K562 (cell line): ENCODE results near the gene WFIKKN2. TPM values are rescaled to one million over a fixed set of nuclear protein-coding genes. Genes with fewer than 3 reads are reported as not detected.

ENCODE experiments used
- BMI1 ChIP-seq: fragments of 150-350 bp; IDR thresholded peaks from 2 replicates; pipeline ENCODE4 v1.6.1; 2014; ENCODE audit warnings: low read length
- COPS2 ChIP-seq: fragments of 450-650 bp; conservative IDR thresholded peaks from 2 replicates; pipeline ENCODE4 v1.6.1; 2016; ENCODE audit warnings: mild to moderate bottlenecking, moderate library complexity
- DIDO1 ChIP-seq: fragments of 450-650 bp; IDR thresholded peaks from 2 replicates; pipeline ENCODE4 v1.6.1; 2016; ENCODE audit warnings: low read depth, missing biosample characterization, missing genetic modification characterization
- ETV1 ChIP-seq: fragments of 450-650 bp; conservative IDR thresholded peaks from 2 replicates; pipeline ENCODE4 v1.6.1; 2016; ENCODE audit warnings: missing genetic modification characterization, control low read depth, low read depth, missing compliant biosample characterization
- KDM5B ChIP-seq: fragments of 200-600 bp; sonication (generic); IDR thresholded peaks from 2 replicates; pipeline ENCODE4 v1.6.1; 2012; ENCODE audit warnings: low read depth, mild to moderate bottlenecking, moderate library complexity, low read length, control low read depth, inconsistent platforms; ENCODE audit not compliant: insufficient replicate concordance
- KLF1 ChIP-seq: fragments of 450-650 bp; IDR thresholded peaks from 2 replicates; pipeline ENCODE4 v1.6.1; 2016; ENCODE audit warnings: missing genetic modification characterization, missing compliant biosample characterization
- LCOR ChIP-seq: sonication (generic); formaldehyde crosslinking; IDR thresholded peaks from 2 replicates; pipeline ENCODE4 v1.8.0; 2022; ENCODE audit warnings: mild to moderate bottlenecking, missing genetic modification reagents
- MYNN ChIP-seq, 2 experiments: sonication (generic); formaldehyde crosslinking in 1 of 2; IDR thresholded peaks; 2 replicates each; pipeline versions ENCODE4 v1.5.0 to v1.6.1; 2016 to 2020; ENCODE audit warnings: antibody characterized with exemption in 1 of 2, missing genetic modification reagents in 1 of 2
- POLR2G ChIP-seq: fragments of 200-400 bp; formaldehyde crosslinking; IDR thresholded peaks from 2 replicates; pipeline ENCODE4 v1.6.1; 2017; ENCODE audit warnings: low read depth, mild to moderate bottlenecking, antibody characterized with exemption, low read length, moderate library complexity
- POU5F1 ChIP-seq: fragments of 150-350 bp; IDR thresholded peaks from 2 replicates; pipeline ENCODE4 v1.6.1; 2014; ENCODE audit warnings: borderline replicate concordance, low read length, low read depth, mild to moderate bottlenecking; ENCODE audit not compliant: partially characterized antibody
- SNIP1 ChIP-seq: fragments of 450-650 bp; IDR thresholded peaks from 2 replicates; pipeline ENCODE4 v1.7.1; 2017; ENCODE audit warnings: low read depth, mild to moderate bottlenecking
- SREBF1 ChIP-seq: fragments of 150-350 bp; IDR thresholded peaks from 2 replicates; pipeline ENCODE4 v1.6.1; 2014; ENCODE audit warnings: antibody characterized with exemption, low read depth, low read length, borderline replicate concordance
- ZC3H4 ChIP-seq: sonication (generic); formaldehyde crosslinking; IDR thresholded peaks from 2 replicates; pipeline ENCODE4 v1.9.0; 2021; ENCODE audit warnings: missing genetic modification reagents, borderline replicate concordance
- ZC3H8 ChIP-seq: fragments of 450-650 bp; IDR thresholded peaks from 2 replicates; pipeline ENCODE4 v1.6.1; 2017
- ZKSCAN3 ChIP-seq: fragments of 250-450 bp; sonication (Bioruptor Pico); IDR thresholded peaks from 2 replicates; pipeline ENCODE4 v1.4.0; 2020
- ZNF12 ChIP-seq: sonication (generic); formaldehyde crosslinking; IDR thresholded peaks from 2 replicates; pipeline ENCODE4 v1.4.0; 2020; ENCODE audit warnings: mild to moderate bottlenecking, missing genetic modification reagents
- ZNF76 ChIP-seq: fragments of 250-450 bp; sonication (Bioruptor Pico); IDR thresholded peaks from 2 replicates; pipeline ENCODE4 v1.4.0; 2020; ENCODE audit warnings: mild to moderate bottlenecking, moderate library complexity, borderline replicate concordance
- polyA plus RNA-seq, 8 experiments: library from polyadenylated mRNA; depleted of rRNA in 4 of 8; stranded (reverse) in 5 of 8; unstranded in 3 of 8; fragments of >200 nt; fragmentation: Nextera tagmentation in 2 of 8; fragmentation: Illumina TruSeq in 1 of 8; extraction: Ambion mirVana in 2 of 8; extraction: Trizol in 1 of 8; gene quantifications; 2 replicates each; pipeline versions ENCODE4 v1.2.1 to v1.2.3, GENCODE V29; 2011 to 2014; ENCODE audit warnings: inconsistent platforms in 1 of 8, missing spikeins in 1 of 8
- total RNA-seq, 7 experiments: library from RNA; depleted of rRNA in 6 of 7; stranded (reverse); fragments of >200 nt in 6 of 7; fragmentation: Illumina TruSeq in 2 of 7; extraction: Trizol in 2 of 7; gene quantifications; 2 replicates each; pipeline versions ENCODE4 v1.2.1 to v1.2.3, GENCODE V29; 2011 to 2021; ENCODE audit warnings: low replicate concordance in 1 of 7
- TF ChIP-seq, protein P1 (sequence below): sonication (generic); formaldehyde crosslinking; IDR thresholded peaks from 2 replicates; pipeline ENCODE4 v1.8.1; 2022; ENCODE audit warnings: missing genetic modification reagents
- TF ChIP-seq, protein P2 (sequence below): fragments of 450-650 bp; formaldehyde crosslinking; IDR thresholded peaks from 2 replicates; pipeline ENCODE4 v1.4.0; 2022; ENCODE audit warnings: missing genetic modification characterization
- TF ChIP-seq, protein P3 (sequence below): fragments of 250-450 bp; sonication (Bioruptor Pico); IDR thresholded peaks from 2 replicates; pipeline ENCODE4 v1.5.1; 2021; ENCODE audit warnings: mild to moderate bottlenecking
- TF ChIP-seq, protein P4 (sequence below): fragments of 250-450 bp; sonication (Bioruptor Pico); IDR thresholded peaks from 2 replicates; pipeline ENCODE4 v1.5.0; 2020; ENCODE audit warnings: mild to moderate bottlenecking, borderline replicate concordance

The WFIKKN2 gene
- total and polyA plus RNA-seq, 9 of the 15 experiments (the other 6 are each of a cell fraction or from before 2014, with no cell fraction given): 0.07 TPM; not detected in 8

DNA sequence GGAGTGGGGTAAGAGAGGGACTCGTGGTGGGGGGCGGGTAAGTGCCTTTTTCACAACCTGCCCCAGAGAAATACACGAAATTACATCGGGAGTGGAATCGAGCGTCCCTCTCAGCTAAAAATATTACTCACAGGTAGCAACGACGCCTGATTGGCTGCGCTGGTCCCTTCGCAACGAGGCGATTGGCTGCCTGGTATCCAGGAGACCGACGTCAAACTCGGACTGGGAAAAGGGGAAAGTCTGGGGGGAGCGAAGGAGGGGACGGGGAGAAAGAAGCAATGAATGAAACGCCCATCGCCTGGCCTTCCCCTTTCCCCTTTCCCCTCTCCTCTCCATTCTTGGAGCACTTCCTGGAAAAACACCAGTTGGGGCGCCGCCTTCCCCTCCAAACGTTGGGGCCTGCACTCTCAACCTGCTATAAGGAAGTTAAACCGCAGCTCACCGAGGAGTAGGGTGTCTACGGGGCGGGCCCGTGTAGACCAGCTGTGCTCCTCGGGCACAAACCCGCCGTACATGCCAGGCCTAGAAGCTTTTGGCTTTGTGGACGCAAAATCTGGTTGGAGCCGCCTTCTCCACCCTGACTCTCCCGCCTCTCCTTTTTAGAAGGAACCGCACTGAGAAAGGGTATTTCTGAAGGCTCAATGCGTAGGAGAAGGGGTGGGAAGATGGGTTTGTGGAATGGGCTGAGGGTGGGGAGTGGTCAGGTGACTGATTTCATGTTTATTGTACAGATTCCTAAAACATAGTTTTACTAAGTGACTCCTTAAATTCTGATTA, 32.2 kb downstream of the WFIKKN2 start (continued):
- TF ChIP-seq, protein P1, sequence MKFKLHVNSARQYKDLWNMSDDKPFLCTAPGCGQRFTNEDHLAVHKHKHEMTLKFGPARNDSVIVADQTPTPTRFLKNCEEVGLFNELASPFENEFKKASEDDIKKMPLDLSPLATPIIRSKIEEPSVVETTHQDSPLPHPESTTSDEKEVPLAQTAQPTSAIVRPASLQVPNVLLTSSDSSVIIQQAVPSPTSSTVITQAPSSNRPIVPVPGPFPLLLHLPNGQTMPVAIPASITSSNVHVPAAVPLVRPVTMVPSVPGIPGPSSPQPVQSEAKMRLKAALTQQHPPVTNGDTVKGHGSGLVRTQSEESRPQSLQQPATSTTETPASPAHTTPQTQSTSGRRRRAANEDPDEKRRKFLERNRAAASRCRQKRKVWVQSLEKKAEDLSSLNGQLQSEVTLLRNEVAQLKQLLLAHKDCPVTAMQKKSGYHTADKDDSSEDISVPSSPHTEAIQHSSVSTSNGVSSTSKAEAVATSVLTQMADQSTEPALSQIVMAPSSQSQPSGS (CRISPR knock-in tag): no peak
- TF ChIP-seq, protein P2, sequence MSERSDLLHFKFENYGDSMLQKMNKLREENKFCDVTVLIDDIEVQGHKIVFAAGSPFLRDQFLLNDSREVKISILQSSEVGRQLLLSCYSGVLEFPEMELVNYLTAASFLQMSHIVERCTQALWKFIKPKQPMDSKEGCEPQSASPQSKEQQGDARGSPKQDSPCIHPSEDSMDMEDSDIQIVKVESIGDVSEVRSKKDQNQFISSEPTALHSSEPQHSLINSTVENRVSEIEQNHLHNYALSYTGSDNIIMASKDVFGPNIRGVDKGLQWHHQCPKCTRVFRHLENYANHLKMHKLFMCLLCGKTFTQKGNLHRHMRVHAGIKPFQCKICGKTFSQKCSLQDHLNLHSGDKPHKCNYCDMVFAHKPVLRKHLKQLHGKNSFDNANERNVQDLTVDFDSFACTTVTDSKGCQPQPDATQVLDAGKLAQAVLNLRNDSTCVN (CRISPR knock-in tag): 0 out of 2 replicates have a peak, but pooled peaks have one; percentile 18
- 0 out of 2 replicates have a peak, but pooled peaks have one; percentile 30 for TF ChIP-seq DIDO1 (tag)
- TF ChIP-seq LCOR (CRISPR knock-in tag): peak; percentile 40; the same call in 1 of the 2 replicates
- no peak for TF ChIP-seq POLR2G
- TF ChIP-seq ZNF12 (CRISPR knock-in tag): no peak
- no peak for TF ChIP-seq KLF1 (tag)
- no peak for TF ChIP-seq ZC3H8
- TF ChIP-seq MYNN (IDR thresholded peaks at IDR 0.05): no peak
- TF ChIP-seq MYNN (CRISPR knock-in tag; IDR thresholded peaks at IDR 0.05): no peak
- peak; percentile 51 for TF ChIP-seq KDM5B
- TF ChIP-seq SREBF1: no peak
- TF ChIP-seq, protein P3, sequence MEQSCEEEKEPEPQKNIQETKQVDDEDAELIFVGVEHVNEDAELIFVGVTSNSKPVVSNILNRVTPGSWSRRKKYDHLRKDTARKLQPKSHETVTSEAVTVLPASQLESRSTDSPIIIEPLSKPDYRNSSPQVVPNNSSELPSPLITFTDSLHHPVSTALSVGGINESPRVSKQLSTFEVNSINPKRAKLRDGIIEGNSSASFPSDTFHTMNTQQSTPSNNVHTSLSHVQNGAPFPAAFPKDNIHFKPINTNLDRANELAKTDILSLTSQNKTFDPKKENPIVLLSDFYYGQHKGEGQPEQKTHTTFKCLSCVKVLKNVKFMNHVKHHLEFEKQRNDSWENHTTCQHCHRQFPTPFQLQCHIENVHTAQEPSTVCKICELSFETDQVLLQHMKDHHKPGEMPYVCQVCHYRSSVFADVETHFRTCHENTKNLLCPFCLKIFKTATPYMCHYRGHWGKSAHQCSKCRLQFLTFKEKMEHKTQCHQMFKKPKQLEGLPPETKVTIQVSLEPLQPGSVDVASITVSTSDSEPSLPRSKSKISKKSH (CRISPR knock-in tag): no peak
- TF ChIP-seq, protein P4, sequence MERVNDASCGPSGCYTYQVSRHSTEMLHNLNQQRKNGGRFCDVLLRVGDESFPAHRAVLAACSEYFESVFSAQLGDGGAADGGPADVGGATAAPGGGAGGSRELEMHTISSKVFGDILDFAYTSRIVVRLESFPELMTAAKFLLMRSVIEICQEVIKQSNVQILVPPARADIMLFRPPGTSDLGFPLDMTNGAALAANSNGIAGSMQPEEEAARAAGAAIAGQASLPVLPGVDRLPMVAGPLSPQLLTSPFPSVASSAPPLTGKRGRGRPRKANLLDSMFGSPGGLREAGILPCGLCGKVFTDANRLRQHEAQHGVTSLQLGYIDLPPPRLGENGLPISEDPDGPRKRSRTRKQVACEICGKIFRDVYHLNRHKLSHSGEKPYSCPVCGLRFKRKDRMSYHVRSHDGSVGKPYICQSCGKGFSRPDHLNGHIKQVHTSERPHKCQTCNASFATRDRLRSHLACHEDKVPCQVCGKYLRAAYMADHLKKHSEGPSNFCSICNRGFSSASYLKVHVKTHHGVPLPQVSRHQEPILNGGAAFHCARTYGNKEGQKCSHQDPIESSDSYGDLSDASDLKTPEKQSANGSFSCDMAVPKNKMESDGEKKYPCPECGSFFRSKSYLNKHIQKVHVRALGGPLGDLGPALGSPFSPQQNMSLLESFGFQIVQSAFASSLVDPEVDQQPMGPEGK (CRISPR knock-in tag): no peak
- TF ChIP-seq ZC3H4: no peak
- no peak for TF ChIP-seq COPS2
- TF ChIP-seq BMI1: 0 out of 2 replicates have a peak, but pooled peaks have one; percentile 53
- no peak for TF ChIP-seq POU5F1
- TF ChIP-seq ZKSCAN3 (CRISPR knock-in tag): no peak
- no peak for TF ChIP-seq ZNF76 (CRISPR knock-in tag)
- TF ChIP-seq ETV1: no peak
- no peak; the same call in 1 of the 2 replicates for TF ChIP-seq SNIP1
